Pancreas (tissue), 10 donors: Measurements from ENCODE around the gene ZNF774. TPM values are rescaled to one million over a fixed set of nuclear protein-coding genes. Genes with fewer than 3 reads are reported as not detected.

Experiments used
- ATAC-seq, 4 donors: fragments of 200-7000 bp; cut with Tn5 transposase; one replicate each; pipeline versions ENCODE4 v1.8.0 to v1.9.1; 2020; ENCODE audit warnings: mild to moderate bottlenecking in 4 of 4, moderate library complexity in 4 of 4
- DNase-seq, 6 donors: peaks; one replicate each; pipeline ENCODE4 v3.0.0-alpha.2; 2020
- FAIRE-seq: peaks from 2 replicates; lab custom pipeline; 2012; peaks lifted over from hg19 to GRCh38; lab: Jason Lieb, UNC
- H3K27ac ChIP-seq, 4 donors: fragments of 200-600 bp; sonication (generic); 1 replicate in 3 of 4; 2 replicates in 1 of 4; pipeline versions ENCODE4 v1.5.0 to v1.8.0; 2020
- H3K27me3 ChIP-seq, 4 donors: fragments of 200-600 bp; one replicate each; pipeline ENCODE4 v1.8.0; 2021
- H3K36me3 ChIP-seq, 3 donors: fragments of 200-600 bp; sonication (generic) in 1 of 3; one replicate each; pipeline versions ENCODE4 v1.5.0 to v1.8.0; 2020 to 2021
- H3K4me1 ChIP-seq, 3 donors: fragments of 200-600 bp; one replicate each; pipeline ENCODE4 v1.8.0; 2021
- H3K4me3 ChIP-seq, 4 donors: fragments of 200-600 bp; sonication (generic) in 2 of 4; one replicate each; pipeline versions ENCODE4 v1.5.0 to v1.8.0; 2020 to 2021
- H3K9me3 ChIP-seq, 4 donors: fragments of 200-600 bp; one replicate each; pipeline ENCODE4 v1.8.0; 2021
- WGBS, 2 donors: extraction: QIAGEN DNeasy Blood & Tissue Kit; methylation state at CpG; one replicate each; pipeline ENCODE4 v1.1.7; 2013; 5-methylcytosine and 5-hydroxymethylcytosine counted together
- intact Hi-C, 3 donors: fragments of 100-400 bp; cut with DNase I; formaldehyde crosslinking; loops; one replicate each; pipeline versions ENCODE4 v1.11.1 to v1.14.2; 2022
- polyA plus RNA-seq, 2 donors: library from polyadenylated mRNA; stranded (reverse); fragments of 200-250 nt; gene quantifications; one replicate each; pipeline ENCODE4 v1.2.3, GENCODE V29; 2013
- total RNA-seq, 6 donors: library from RNA; stranded (reverse); fragmentation: NEBNext Ultra II Directional in 4 of 6; extraction: Animal tissue kit (Norgen Biotek cat#: 25700) in 4 of 6; gene quantifications; one replicate each; pipeline versions ENCODE4 v1.2.1 to v1.2.4, GENCODE V29; 2021 to 2023
- TF ChIP-seq, protein P1 (sequence below), 4 donors: fragments of 200-600 bp; sonication (generic) in 3 of 4; IDR thresholded peaks; one replicate each; pipeline versions ENCODE4 v1.5.0 to v1.8.0; 2021; ENCODE audit warnings: antibody characterized with exemption in 4 of 4
- donor health status: healthy with polysubstance abuse.
- donor health status: DM: no; HTN: no; CAD: no; lungs with moderate emphysema.
- donor health status: DM: no; HTN: no; CAD: no.
- donor health status: control.
- donor health status: control.
- donor health status: Bipolar disorder and iron deficiency.
- donor health status: DM: yes; HTN: yes; CAD: no.
- donor health status: DM: no; HTN: no; CAD: no.
- donor health status: DM: no; HTN: no; CAD: no.
- donor health status: DM: yes; HTN: yes; CAD: no.

Gene ZNF774
- total and polyA plus RNA-seq, 8 donors, result 2.2 to 11.9 (median 4.3) TPM

DNA sequence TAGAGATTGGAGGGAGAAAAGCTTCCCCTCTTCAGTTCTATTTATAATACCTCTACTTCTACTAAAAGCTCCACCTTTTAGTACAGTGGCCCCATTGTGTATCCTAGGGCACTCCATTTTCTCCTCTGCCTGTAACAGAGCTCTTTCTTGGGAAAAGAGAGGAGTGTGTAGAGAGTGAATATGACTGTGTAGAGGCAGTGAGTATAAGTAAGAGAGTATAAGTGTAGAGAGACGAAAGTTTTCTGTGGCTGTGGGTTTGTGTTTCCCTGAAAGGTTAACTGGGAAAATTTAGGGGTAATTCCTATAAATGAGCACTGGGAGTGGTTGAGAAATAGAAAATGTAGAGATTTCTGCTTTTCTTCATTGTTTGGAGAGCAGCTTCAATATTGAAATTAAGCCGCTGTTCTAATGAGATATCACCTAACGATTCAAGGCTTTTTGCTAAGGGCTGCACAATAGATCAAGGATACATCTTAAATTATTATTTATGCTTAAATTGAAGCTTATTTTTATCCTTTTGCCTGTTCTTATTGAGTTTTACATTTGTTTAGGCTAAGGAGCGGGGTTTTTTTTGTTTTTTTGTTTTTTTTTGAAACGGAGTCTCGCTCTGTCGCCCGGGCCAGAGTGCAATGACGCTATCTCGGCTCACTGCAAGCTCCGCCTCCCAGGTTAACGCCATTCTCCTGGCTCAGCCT lies 42.8 kb downstream of the ZNF774 start:
- WGBS, 2 donors, result 94 to 96% methylated on average over 12 of the region's 12 CpGs
- Histone ChIP-seq H3K36me3 (peaks cover 0 to 13% (median 0%) of the 10 kb centered on the region in 3 donors), H3K4me1 (peaks cover 3 to 24% (median 14%) of the 10 kb centered on the region in 3 donors), H3K27me3 (no peaks in the 10 kb centered on the region), H3K27ac (no peak overlapping the region), H3K9me3 (no peaks in the 10 kb centered on the region), H3K4me3 (no peak overlapping the region)
- intact Hi-C loops, result no loop called here
- DNase-seq, result no peak
- no peak for ATAC-seq
- TF ChIP-seq, protein P1, sequence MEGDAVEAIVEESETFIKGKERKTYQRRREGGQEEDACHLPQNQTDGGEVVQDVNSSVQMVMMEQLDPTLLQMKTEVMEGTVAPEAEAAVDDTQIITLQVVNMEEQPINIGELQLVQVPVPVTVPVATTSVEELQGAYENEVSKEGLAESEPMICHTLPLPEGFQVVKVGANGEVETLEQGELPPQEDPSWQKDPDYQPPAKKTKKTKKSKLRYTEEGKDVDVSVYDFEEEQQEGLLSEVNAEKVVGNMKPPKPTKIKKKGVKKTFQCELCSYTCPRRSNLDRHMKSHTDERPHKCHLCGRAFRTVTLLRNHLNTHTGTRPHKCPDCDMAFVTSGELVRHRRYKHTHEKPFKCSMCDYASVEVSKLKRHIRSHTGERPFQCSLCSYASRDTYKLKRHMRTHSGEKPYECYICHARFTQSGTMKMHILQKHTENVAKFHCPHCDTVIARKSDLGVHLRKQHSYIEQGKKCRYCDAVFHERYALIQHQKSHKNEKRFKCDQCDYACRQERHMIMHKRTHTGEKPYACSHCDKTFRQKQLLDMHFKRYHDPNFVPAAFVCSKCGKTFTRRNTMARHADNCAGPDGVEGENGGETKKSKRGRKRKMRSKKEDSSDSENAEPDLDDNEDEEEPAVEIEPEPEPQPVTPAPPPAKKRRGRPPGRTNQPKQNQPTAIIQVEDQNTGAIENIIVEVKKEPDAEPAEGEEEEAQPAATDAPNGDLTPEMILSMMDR (IDR thresholded peaks at IDR 0.05), result no peak
- FAIRE-seq, result no peak

DNA sequence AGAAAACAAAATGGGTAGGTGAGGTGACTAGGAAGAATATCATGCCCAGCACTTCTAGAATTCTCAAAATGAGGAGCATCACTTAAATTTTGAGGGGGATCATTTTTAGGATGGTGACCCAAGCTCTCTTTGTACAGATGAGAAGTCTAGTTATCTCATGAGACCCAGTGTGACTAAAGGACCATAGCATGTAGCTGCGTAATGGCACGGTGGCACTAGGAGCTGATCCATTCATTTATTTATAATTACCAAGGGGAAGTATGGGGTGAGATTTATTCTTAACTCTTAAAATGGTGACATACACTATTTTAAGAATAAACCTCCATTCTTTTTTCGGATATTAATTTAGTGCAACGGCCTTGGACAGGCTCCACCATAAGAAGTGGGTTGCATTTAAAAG lies 44.2 kb downstream of the ZNF774 start:
- DNase-seq, result no peak
- no peak overlapping the region for H3K27ac ChIP-seq

DNA sequence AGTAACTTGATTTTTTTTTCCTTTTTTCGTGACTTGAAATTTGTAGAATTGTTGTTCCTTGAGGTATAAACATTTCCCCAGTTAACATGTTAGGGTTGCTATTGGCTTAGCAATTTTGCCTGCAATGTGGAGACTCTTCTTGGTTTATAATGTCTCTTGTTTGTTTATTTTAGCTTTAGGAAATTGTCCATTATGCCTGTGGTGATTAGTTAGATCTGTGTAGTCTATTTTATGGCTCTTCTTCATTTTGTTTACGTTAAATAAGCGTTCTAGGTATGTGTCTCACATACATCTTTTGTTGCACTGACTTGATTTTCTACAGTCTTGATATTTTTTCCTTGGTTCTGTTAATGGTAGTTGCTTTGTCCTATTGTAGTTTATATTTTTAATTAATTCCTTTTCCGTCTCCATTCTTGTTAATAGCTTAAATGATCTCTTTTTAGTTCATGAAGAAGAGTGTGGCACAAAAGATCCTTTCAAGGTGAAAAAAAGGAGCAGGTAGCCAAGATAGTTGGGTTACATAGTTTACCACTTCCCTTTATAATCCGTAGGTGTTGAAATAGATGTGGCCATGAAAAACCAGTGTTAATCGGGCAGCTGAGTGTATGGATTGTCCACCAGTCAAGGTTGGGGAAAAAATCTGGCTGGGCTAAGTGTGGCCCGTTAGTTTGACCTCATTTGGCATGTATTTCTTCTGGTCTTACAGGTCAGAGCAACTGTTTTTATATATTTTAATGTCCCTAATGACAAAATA lies 48.1 kb downstream of the ZNF774 start:
- FAIRE-seq (no peak), ATAC-seq (peak; percentile 45 to 54 (median 46)), DNase-seq (no peak)
- Histone ChIP-seq H3K27me3 (no peaks in the 10 kb centered on the region), H3K9me3 (no peaks in the 10 kb centered on the region), H3K4me1 (peaks cover 33 to 34% (median 33%) of the 10 kb centered on the region in 3 donors), H3K4me3 (peak overlapping the region in 1 of 4 donors; percentile 18), H3K36me3 (no peaks in the 10 kb centered on the region), H3K27ac (peak overlapping the region; percentile 72 to 95 (median 88))
- intact Hi-C loops, result no loop called here
- WGBS, 2 donors, result 50 to 55% methylated on average over 7 of the region's 7 CpGs
- TF ChIP-seq, protein P1 (IDR thresholded peaks at IDR 0.05), result no peak

More for the DNA sequence above, 44.2 kb downstream of the ZNF774 start:
- peaks cover 0 to 11% (median 0%) of the 10 kb centered on the region in 3 donors for H3K36me3 ChIP-seq
- 81 to 88% methylated on average over 4 of the region's 4 CpGs for WGBS, 2 donors
- peaks cover 15 to 30% (median 17%) of the 10 kb centered on the region in 3 donors for H3K4me1 ChIP-seq
- FAIRE-seq, result no peak
- TF ChIP-seq, protein P1 (IDR thresholded peaks at IDR 0.05), result no peak
- H3K9me3 ChIP-seq, result no peaks in the 10 kb centered on the region
- no peak overlapping the region for H3K4me3 ChIP-seq
- H3K27me3 ChIP-seq, result no peaks in the 10 kb centered on the region
- intact Hi-C loops, result no loop called here
- no peak for ATAC-seq

DNA sequence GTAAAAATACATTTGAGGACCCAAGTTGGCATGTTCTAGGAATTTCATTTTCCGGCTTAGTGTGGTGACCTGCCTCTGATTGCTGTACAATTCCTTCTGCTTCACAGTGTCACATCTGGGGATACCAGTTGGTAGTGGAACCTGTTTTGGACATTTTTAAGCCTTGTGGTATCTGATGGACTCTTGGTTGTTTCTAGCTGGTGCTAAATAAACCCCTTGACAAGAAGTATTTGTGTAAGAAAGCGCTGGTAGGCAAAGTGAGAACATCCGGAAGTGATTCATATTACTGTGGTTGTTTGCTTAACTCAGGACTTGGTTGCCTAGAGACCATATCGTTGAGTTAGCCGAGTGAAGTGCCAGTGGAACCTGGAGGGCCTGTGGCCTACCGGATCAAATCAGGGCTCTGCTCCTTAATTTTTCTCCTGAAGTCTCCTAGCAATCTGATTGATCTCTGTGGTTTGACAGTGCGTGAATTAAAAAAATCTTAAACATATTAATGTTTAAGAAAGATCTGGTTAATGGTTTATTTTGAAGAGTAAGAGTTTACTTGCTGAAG lies 48.8 kb downstream of the ZNF774 start:
- ATAC-seq (peak; percentile 97 to 99 (median 98)), DNase-seq (peak in 4 of 6 donors; percentile 59 to 82 (median 76)), FAIRE-seq (peak; percentile 94)
- TF ChIP-seq, protein P1 (IDR thresholded peaks at IDR 0.05), result no peak
- peaks cover 33 to 34% (median 33%) of the 10 kb centered on the region in 3 donors for H3K4me1 ChIP-seq
- intact Hi-C loops, result no loop called here
- no peaks in the 10 kb centered on the region for H3K9me3 ChIP-seq
- 3 to 4% methylated on average over 7 of the region's 7 CpGs for WGBS, 2 donors
- no peaks in the 10 kb centered on the region for H3K36me3 ChIP-seq
- peak overlapping the region in 1 of 4 donors; percentile 18 for H3K4me3 ChIP-seq
- H3K27ac ChIP-seq, result peak overlapping the region; percentile 72 to 95 (median 88)
- H3K27me3 ChIP-seq, result no peaks in the 10 kb centered on the region
